ENCODE measurements around the gene SETDB1.
A peak's percentile ranks its signal among the peaks of the same experiment; 100 is the strongest.

Gene SETDB1

GRCh38 chr1:150931773-150932172 lies 5.6 kb downstream of the SETDB1 start:
- DNase-seq: no peak

- DNase-seq: no peak
Measured at GRCh38 chr1:150944856-150945255, 18.7 kb downstream of the SETDB1 start.

GRCh38 chr1:150954708-150955107 lies 28.5 kb downstream of the SETDB1 start:
- DNase-seq: no peak

- no peak for DNase-seq
Measured at GRCh38 chr1:150955280-150955679, 29.1 kb downstream of the SETDB1 start.

- no peak for DNase-seq
Measured at GRCh38 chr1:150957666-150958065, 31.5 kb downstream of the SETDB1 start.

GRCh38 chr1:150960646-150961045 lies 34.5 kb downstream of the SETDB1 start:
- DNase-seq: no peak

- DNase-seq: no peak
Measured at GRCh38 chr1:150961756-150962155, 35.6 kb downstream of the SETDB1 start.

- DNase-seq: no peak
Measured at GRCh38 chr1:150963321-150964163, 37.4 kb downstream of the SETDB1 start.

GRCh38 chr1:150964164-150964489 lies 38.0 kb downstream of the SETDB1 start:
- no peak for DNase-seq

- no peak for DNase-seq
Measured at GRCh38 chr1:150965605-150966004, 39.4 kb downstream of the SETDB1 start.

- DNase-seq: no peak
Measured at GRCh38 chr1:150966011-150966410, 39.8 kb downstream of the SETDB1 start.

GRCh38 chr1:150967936-150968335 lies 41.8 kb downstream of the SETDB1 start:
- no peak for DNase-seq

GRCh38 chr1:150968491-150968890 lies 42.3 kb downstream of the SETDB1 start:
- DNase-seq: no peak

GRCh38 chr1:150969626-150970025 lies 43.5 kb downstream of the SETDB1 start:
- DNase-seq: no peak

GRCh38 chr1:150970808-150971582 lies 44.8 kb downstream of the SETDB1 start:
- peak in 1 of 2 experiments; percentile 5 for DNase-seq

- DNase-seq: peak in 1 of 2 experiments; percentile 17
Measured at GRCh38 chr1:150971583-150972416, 45.6 kb downstream of the SETDB1 start.

GRCh38 chr1:150972417-150972940 lies 46.3 kb downstream of the SETDB1 start:
- DNase-seq: no peak

GRCh38 chr1:150973258-150973835 lies 47.2 kb downstream of the SETDB1 start:
- DNase-seq: no peak

- peak; percentile 22 to 23 for DNase-seq
Measured at GRCh38 chr1:150973836-150974579, 47.8 kb downstream of the SETDB1 start.

GRCh38 chr1:150974580-150975478 lies 48.7 kb downstream of the SETDB1 start, which contains the start of gene CERS2:
CERS2 (minus strand) TSS chr1:150974835; CDS start chr1:150969090, 5,745 bp downstream.
- DNase-seq: peak; percentile 43 to 49

- DNase-seq: no peak
Measured at GRCh38 chr1:150976401-150976821, 50.2 kb downstream of the SETDB1 start.
